Endodermal cell (in vitro differentiated cells): ENCODE measurements around the gene CNOT10. TPM values are rescaled to one million over a fixed set of nuclear protein-coding genes. Genes with fewer than 3 reads are reported as not detected.

Experiments used
- DNase-seq: peaks from one replicate; pipeline ENCODE4 v3.0.0-alpha.2; 2017
- H3K27ac ChIP-seq: 2 replicates; pipeline ENCODE4 v1.5.1; 2013; ENCODE audit warnings: mild to moderate bottlenecking, low read depth, low read length, moderate library complexity
- H3K27me3 ChIP-seq: 2 replicates; pipeline ENCODE4 v1.6.1; 2013; ENCODE audit warnings: mild to moderate bottlenecking, low read length, moderate library complexity; ENCODE audit not compliant: insufficient read depth, control insufficient read depth, poor library complexity, severe bottlenecking
- H3K36me3 ChIP-seq: 2 replicates; pipeline ENCODE4 v1.7.0; 2013; ENCODE audit warnings: mild to moderate bottlenecking, low read length, moderate library complexity; ENCODE audit not compliant: control insufficient read depth, insufficient read depth
- H3K4me1 ChIP-seq: one replicate; pipeline ENCODE4 v1.7.0; 2013; ENCODE audit warnings: low read length; ENCODE audit not compliant: control insufficient read depth, insufficient read depth
- H3K4me3 ChIP-seq: 2 replicates; pipeline ENCODE4 v1.5.1; 2013; ENCODE audit warnings: mild to moderate bottlenecking, low read length, moderate library complexity
- H3K9ac ChIP-seq: 2 replicates; pipeline ENCODE4 v1.6.1; 2013; ENCODE audit warnings: mild to moderate bottlenecking, low read length, moderate library complexity; ENCODE audit not compliant: poor library complexity, severe bottlenecking; ENCODE audit errors: extremely low read depth
- H3K9me3 ChIP-seq: 2 replicates; pipeline ENCODE4 v1.6.1; 2013; ENCODE audit warnings: mild to moderate bottlenecking, low read length, moderate library complexity; ENCODE audit not compliant: control insufficient read depth
- H3K27ac Mint-ChIP-seq: 2 replicates; pipeline ENCODE4 v1.8.0; 2020; ENCODE audit warnings: mixed read lengths
- H3K27me3 Mint-ChIP-seq: 2 replicates; pipeline ENCODE4 v1.8.0; 2021; ENCODE audit warnings: mild to moderate bottlenecking, mixed read lengths; ENCODE audit not compliant: insufficient read depth
- H3K36me3 Mint-ChIP-seq: 2 replicates; pipeline ENCODE4 v1.8.0; 2020; ENCODE audit warnings: low read depth, mixed read lengths
- H3K4me1 Mint-ChIP-seq: 2 replicates; pipeline ENCODE4 v1.8.0; 2020; ENCODE audit warnings: mixed read lengths
- H3K4me3 Mint-ChIP-seq: 2 replicates; pipeline ENCODE4 v1.8.0; 2020; ENCODE audit warnings: mild to moderate bottlenecking, moderate library complexity, mixed read lengths
- H3K9me3 Mint-ChIP-seq: 2 replicates; pipeline ENCODE4 v1.8.0; 2020; ENCODE audit warnings: mild to moderate bottlenecking, mixed read lengths
- CTCF ChIP-seq: fragments of 200-600 bp; sonication (generic); conservative IDR thresholded peaks from 2 replicates; pipeline ENCODE4 v1.5.0; 2021; ENCODE audit warnings: antibody characterized with exemption, mild to moderate bottlenecking
- WGBS, 2 experiments: methylation state at CpG; one replicate each; pipeline versions ENCODE4 v1.1.5 to v1.1.7; 2013; ENCODE audit warnings: missing lambda C conversion rate in 2 of 2, mixed read lengths in 1 of 2; ENCODE audit not compliant: insufficient coverage in 1 of 2, insufficient read length in 1 of 2; 5-methylcytosine and 5-hydroxymethylcytosine counted together
- total RNA-seq, 2 donors: library from RNA; stranded (reverse); fragmentation: NEBNext Ultra II Directional in 1 of 2; extraction: Animal tissue kit (Norgen Biotek cat#: 25700) in 1 of 2; gene quantifications; 2 replicates in 1 of 2; 3 replicates in 1 of 2; pipeline ENCODE4 v1.2.1, GENCODE V29; 2021

CNOT10 gene
- total RNA-seq, 2 donors from 2014 or later = 53.6 to 54.1 TPM

DNA sequence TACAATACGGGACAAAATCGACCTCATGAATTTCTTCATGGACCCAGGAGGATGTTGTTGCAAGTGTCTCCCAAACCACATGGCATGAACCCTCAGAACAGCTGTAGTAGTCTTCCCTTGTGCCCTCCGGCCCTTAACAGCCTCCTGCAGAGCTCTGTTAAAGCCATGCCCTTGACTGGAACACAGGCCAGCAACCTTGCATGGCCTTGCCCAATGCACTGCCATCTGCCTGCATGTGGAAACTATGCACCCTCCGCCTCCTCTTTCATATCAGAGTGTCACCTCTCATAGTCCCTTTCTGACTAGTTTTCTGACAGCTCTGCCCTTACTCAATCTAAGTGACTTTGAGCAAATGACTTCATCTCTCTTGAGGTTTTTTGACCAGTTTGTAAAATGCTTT, 93.4 kb downstream of the CNOT10 start:
- Mint-ChIP-seq H3K27ac (peak overlapping the region; percentile 1), H3K27me3 (no peaks in the 10 kb centered on the region), H3K9me3 (no peaks in the 10 kb centered on the region), H3K36me3 (peaks cover 20% of the 10 kb centered on the region), H3K4me3 (no peak overlapping the region), H3K4me1 (peaks cover 30% of the 10 kb centered on the region)
- TF ChIP-seq CTCF = peak; percentile 37
- peaks cover 13% of the 10 kb centered on the region for H3K4me1 ChIP-seq
- no peak overlapping the region for H3K4me3 ChIP-seq
- no peaks in the 10 kb centered on the region for H3K9me3 ChIP-seq
- H3K27ac ChIP-seq = no peak overlapping the region
- 93 to 100% methylated on average over 4 of the region's 4 CpGs for WGBS, 2 experiments
- H3K27me3 ChIP-seq = no peaks in the 10 kb centered on the region
- DNase-seq = no peak
- H3K9ac ChIP-seq = no peak overlapping the region
- peaks cover 19% of the 10 kb centered on the region for H3K36me3 ChIP-seq

DNA sequence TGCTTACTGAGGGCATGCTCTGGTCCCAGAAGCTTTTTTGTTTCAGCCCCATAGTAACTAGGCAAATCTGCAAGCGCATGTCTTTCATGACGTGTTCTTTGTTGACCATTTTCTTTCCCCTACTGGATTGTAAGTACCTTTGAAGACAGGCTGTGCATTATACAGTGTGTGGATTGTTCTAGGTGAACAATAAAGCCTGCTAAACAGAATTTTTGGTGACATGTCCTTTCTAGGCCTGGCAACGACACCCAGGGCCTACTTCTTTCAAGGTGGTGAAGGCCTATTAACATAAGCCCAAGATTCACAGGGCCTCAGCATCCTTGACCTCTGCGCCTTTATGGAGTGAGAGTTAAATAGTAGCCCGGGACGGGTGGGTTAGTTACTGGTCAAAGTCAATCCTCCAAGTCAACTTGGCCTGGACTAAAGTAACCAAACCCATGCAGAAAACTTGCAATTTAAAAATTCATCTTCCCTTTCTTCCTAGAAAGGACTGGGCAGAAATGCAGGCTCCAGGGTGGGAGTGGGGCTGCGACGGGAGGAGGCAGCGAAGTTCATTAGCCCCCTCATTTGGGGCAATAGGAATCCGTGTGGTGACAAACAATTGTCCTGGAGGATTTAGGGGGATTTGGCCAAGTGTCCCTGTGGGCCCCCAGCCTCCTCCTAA, 95.2 kb downstream of the CNOT10 start:
- Histone ChIP-seq H3K27me3 (no peaks in the 10 kb centered on the region), H3K27ac (peak overlapping the region; percentile 95), H3K9ac (peak overlapping the region; percentile 91), H3K36me3 (peaks cover 3% of the 10 kb centered on the region), H3K9me3 (no peaks in the 10 kb centered on the region), H3K4me3 (peak overlapping the region; percentile 90), H3K4me1 (peaks cover 13% of the 10 kb centered on the region)
- H3K27me3 Mint-ChIP-seq = no peaks in the 10 kb centered on the region
- H3K9me3 Mint-ChIP-seq = no peaks in the 10 kb centered on the region
- peak overlapping the region; percentile 98 for H3K27ac Mint-ChIP-seq
- peaks cover 29% of the 10 kb centered on the region for H3K4me1 Mint-ChIP-seq
- peaks cover 5% of the 10 kb centered on the region for H3K36me3 Mint-ChIP-seq
- peak overlapping the region; percentile 72 for H3K4me3 Mint-ChIP-seq
- 33 to 44% methylated on average over 3 to 10 of the region's 10 CpGs for whole genome bisulfite sequencing, 2 experiments
- no peak for TF ChIP-seq CTCF
- no peak for DNase-seq

GRCh38 chr3:32780735-32781210, 95.8 kb downstream of the CNOT10 start:
- Histone ChIP-seq H3K27ac (peak overlapping the region; percentile 95), H3K9me3 (no peaks in the 10 kb centered on the region), H3K4me1 (peaks cover 13% of the 10 kb centered on the region), H3K9ac (peak overlapping the region; percentile 91), H3K4me3 (peak overlapping the region; percentile 90), H3K36me3 (peaks cover 3% of the 10 kb centered on the region), H3K27me3 (no peaks in the 10 kb centered on the region)
- peak overlapping the region; percentile 72 for H3K4me3 Mint-ChIP-seq
- DNase-seq = peak; percentile 99
- H3K9me3 Mint-ChIP-seq = no peaks in the 10 kb centered on the region
- 0 to 3% methylated on average over 20 to 36 of the region's 36 CpGs for WGBS, 2 experiments
- H3K27ac Mint-ChIP-seq = peak overlapping the region; percentile 98
- H3K36me3 Mint-ChIP-seq = peaks cover 5% of the 10 kb centered on the region
- peak; percentile 36 for TF ChIP-seq CTCF
- peaks cover 29% of the 10 kb centered on the region for H3K4me1 Mint-ChIP-seq
- no peaks in the 10 kb centered on the region for H3K27me3 Mint-ChIP-seq
